ENCODE data around the gene METRN.

Gene METRN

DNA sequence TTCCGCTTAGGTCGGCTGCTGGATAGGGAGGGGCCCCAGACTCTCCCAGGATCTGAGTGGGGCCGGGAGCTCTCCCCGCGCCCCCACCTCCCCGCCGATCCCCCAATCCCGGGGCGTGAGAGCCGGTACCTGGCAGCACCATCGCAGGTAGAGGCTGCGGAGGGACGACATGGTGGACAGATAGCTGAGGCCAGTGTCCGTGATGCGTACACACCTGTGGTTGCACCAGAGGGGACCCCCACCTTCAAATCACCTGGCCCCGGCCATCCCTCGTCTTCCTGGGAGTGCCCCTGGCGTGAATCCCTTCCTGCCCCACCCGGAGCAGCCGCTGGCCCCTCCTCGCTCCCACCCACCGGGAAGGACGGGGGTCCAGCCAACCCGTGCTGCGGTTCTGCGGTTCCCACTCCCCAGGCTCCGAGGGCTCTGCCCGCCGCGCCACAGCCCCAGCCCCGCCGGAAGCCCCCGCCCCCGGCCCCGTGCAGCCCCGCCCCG, 20.0 kb upstream of the METRN start:
- TF ChIP-seq, protein P1, sequence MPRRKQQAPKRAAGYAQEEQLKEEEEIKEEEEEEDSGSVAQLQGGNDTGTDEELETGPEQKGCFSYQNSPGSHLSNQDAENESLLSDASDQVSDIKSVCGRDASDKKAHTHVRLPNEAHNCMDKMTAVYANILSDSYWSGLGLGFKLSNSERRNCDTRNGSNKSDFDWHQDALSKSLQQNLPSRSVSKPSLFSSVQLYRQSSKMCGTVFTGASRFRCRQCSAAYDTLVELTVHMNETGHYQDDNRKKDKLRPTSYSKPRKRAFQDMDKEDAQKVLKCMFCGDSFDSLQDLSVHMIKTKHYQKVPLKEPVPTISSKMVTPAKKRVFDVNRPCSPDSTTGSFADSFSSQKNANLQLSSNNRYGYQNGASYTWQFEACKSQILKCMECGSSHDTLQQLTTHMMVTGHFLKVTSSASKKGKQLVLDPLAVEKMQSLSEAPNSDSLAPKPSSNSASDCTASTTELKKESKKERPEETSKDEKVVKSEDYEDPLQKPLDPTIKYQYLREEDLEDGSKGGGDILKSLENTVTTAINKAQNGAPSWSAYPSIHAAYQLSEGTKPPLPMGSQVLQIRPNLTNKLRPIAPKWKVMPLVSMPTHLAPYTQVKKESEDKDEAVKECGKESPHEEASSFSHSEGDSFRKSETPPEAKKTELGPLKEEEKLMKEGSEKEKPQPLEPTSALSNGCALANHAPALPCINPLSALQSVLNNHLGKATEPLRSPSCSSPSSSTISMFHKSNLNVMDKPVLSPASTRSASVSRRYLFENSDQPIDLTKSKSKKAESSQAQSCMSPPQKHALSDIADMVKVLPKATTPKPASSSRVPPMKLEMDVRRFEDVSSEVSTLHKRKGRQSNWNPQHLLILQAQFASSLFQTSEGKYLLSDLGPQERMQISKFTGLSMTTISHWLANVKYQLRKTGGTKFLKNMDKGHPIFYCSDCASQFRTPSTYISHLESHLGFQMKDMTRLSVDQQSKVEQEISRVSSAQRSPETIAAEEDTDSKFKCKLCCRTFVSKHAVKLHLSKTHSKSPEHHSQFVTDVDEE (CRISPR knock-in tag; IDR thresholded peaks at IDR 0.05) = no peak
- no peak for ATAC-seq

DNA sequence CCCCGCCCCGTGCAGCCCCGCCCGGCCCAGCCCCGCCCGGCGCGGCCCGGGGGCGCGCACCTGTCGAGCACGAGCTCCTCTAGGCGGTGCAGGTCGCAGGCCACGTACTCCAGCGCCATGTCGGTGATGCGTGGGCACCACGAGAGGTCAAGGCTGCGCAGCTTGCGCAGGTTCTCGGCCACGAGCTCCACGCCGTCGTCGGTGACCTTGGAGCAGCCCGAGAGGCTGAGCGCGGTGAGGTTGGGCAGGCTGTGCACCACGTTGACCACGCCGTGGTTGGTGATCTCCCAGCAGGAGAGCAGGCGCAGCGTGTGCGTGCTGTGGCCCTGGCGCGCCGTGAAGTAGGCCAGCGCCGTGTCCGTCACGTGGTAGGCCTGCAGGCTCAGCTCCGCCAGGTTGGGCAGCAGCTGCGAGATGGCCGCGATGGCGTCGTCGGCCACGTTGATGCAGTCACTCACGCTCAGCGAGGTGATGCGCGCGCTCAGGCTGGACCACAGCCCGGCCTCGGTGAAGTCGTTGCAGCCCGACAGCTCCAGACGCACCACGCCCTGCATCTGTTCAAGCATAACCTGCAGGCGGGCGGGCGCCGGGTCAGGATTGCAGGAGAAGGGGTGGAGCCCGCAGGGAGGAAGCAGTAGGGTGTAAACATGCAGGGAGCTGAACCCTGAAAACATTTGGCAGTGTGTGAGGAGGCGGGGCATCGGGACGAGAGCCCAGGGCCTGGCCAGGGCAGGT, 19.4 kb upstream of the METRN start:
- no peak for ATAC-seq
- TF ChIP-seq SNAI2 (CRISPR knock-in tag; IDR thresholded peaks at IDR 0.05) (no peak), TCF4 (CRISPR knock-in tag; IDR thresholded peaks at IDR 0.05; ENCODE audit: borderline replicate concordance) (no peak), ZFP30 (CRISPR knock-in tag; IDR thresholded peaks at IDR 0.05) (no peak), TOX (CRISPR knock-in tag; IDR thresholded peaks at IDR 0.05; ENCODE audit: borderline replicate concordance) (no peak), BACH2 (CRISPR knock-in tag; IDR thresholded peaks at IDR 0.05; ENCODE audit: borderline replicate concordance) (no peak), CREB5 (CRISPR knock-in tag; IDR thresholded peaks at IDR 0.05; ENCODE audit: low read depth) (no peak), CSDC2 (CRISPR knock-in tag; IDR thresholded peaks at IDR 0.05) (no peak), ESRRG (CRISPR knock-in tag; IDR thresholded peaks at IDR 0.05) (no peak), ZNF8 (CRISPR knock-in tag; IDR thresholded peaks at IDR 0.05) (no peak)
- TF ChIP-seq, protein P2, sequence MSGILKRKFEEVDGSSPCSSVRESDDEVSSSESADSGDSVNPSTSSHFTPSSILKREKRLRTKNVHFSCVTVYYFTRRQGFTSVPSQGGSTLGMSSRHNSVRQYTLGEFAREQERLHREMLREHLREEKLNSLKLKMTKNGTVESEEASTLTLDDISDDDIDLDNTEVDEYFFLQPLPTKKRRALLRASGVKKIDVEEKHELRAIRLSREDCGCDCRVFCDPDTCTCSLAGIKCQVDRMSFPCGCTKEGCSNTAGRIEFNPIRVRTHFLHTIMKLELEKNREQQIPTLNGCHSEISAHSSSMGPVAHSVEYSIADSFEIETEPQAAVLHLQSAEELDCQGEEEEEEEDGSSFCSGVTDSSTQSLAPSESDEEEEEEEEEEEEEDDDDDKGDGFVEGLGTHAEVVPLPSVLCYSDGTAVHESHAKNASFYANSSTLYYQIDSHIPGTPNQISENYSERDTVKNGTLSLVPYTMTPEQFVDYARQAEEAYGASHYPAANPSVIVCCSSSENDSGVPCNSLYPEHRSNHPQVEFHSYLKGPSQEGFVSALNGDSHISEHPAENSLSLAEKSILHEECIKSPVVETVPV (CRISPR knock-in tag; IDR thresholded peaks at IDR 0.05) = no peak

- ATAC-seq = no peak
Observed at GRCh38 chr16:698911-699671, 15.8 kb upstream of the METRN start.

More at GRCh38 chr16:698911-699671, 15.8 kb upstream of the METRN start:
- TF ChIP-seq GLIS3 (CRISPR knock-in tag; IDR thresholded peaks at IDR 0.05) (no peak), POU6F1 (CRISPR knock-in tag; IDR thresholded peaks at IDR 0.05; ENCODE audit: borderline replicate concordance, low read depth) (no peak), PPARA (CRISPR knock-in tag; IDR thresholded peaks at IDR 0.05; ENCODE audit: borderline replicate concordance) (no peak), ZNF70 (CRISPR knock-in tag; IDR thresholded peaks at IDR 0.05) (no peak), ZFP30 (CRISPR knock-in tag; IDR thresholded peaks at IDR 0.05) (no peak), ZC3H10 (CRISPR knock-in tag; IDR thresholded peaks at IDR 0.05) (no peak), TCF4 (CRISPR knock-in tag; IDR thresholded peaks at IDR 0.05; ENCODE audit: borderline replicate concordance) (no peak), SNAI2 (CRISPR knock-in tag; IDR thresholded peaks at IDR 0.05) (no peak), ESRRG (CRISPR knock-in tag; IDR thresholded peaks at IDR 0.05) (no peak), ISL1 (CRISPR knock-in tag; IDR thresholded peaks at IDR 0.05) (no peak), RARB (CRISPR knock-in tag; IDR thresholded peaks at IDR 0.05) (no peak), CSDC2 (CRISPR knock-in tag; IDR thresholded peaks at IDR 0.05) (no peak), PATZ1 (CRISPR knock-in tag; IDR thresholded peaks at IDR 0.05; ENCODE audit: borderline replicate concordance) (no peak)
- TF ChIP-seq, protein P1 (CRISPR knock-in tag; IDR thresholded peaks at IDR 0.05) = no peak
- TF ChIP-seq, protein P2 (CRISPR knock-in tag; IDR thresholded peaks at IDR 0.05) = no peak
